C4-2B (cell line): ENCODE data around the gene PTPRD.
"Not testable (repeated sequence)": the region's sequence is repeated elsewhere in the genome, so short reads cannot be mapped to it uniquely, and the experiment has no call there.

Experiments
- H3K27ac ChIP-seq: fragments of 450-650 bp; 2 replicates; pipeline ENCODE4 v1.5.1; 2017
- CTCF ChIP-seq: fragments of 450-650 bp; conservative IDR thresholded peaks from 2 replicates; pipeline ENCODE4 v1.5.1; 2017; ENCODE audit warnings: mild to moderate bottlenecking
- ZFX ChIP-seq: fragments of 450-650 bp; IDR thresholded peaks from 2 replicates; pipeline ENCODE4 v1.6.1; 2017

The PTPRD gene

GRCh38 chr9:8709731-8710130, 1903.1 kb downstream of the PTPRD start:
- TF ChIP-seq ZFX (no peak), CTCF (no peak)
- H3K27ac ChIP-seq: no peak overlapping the region

GRCh38 chr9:8708728-8709127, 1904.1 kb downstream of the PTPRD start:
- no peak overlapping the region for H3K27ac ChIP-seq
- TF ChIP-seq ZFX (no peak), CTCF (no peak)

- TF ChIP-seq CTCF: no peak
- TF ChIP-seq ZFX: no peak
- H3K27ac ChIP-seq: no peak overlapping the region
These were observed 1905.8 kb downstream of the PTPRD start for GRCh38 chr9:8706998-8707397.

- no peak overlapping the region for H3K27ac ChIP-seq
- TF ChIP-seq CTCF (no peak), ZFX (no peak)
These were observed 1906.3 kb downstream of the PTPRD start for GRCh38 chr9:8706531-8706930.

GRCh38 chr9:8705861-8706260, 1906.9 kb downstream of the PTPRD start:
- no peak for TF ChIP-seq ZFX
- no peak for TF ChIP-seq CTCF
- no peak overlapping the region for H3K27ac ChIP-seq

GRCh38 chr9:8703904-8704303, 1908.9 kb downstream of the PTPRD start:
- TF ChIP-seq CTCF (no peak), ZFX (no peak)
- no peak overlapping the region for H3K27ac ChIP-seq

- TF ChIP-seq CTCF (no peak), ZFX (no peak)
- H3K27ac ChIP-seq: no peak overlapping the region
These were observed 1910.9 kb downstream of the PTPRD start for GRCh38 chr9:8701904-8702303.

GRCh38 chr9:8697565-8697964, 1915.2 kb downstream of the PTPRD start:
- H3K27ac ChIP-seq: not testable (repeated sequence)
